KOPT-K1 (cell line): ENCODE data around the gene TFAM.

Experiments
- H3K27ac ChIP-seq: fragments of 200-600 bp; sonication (generic); 2 replicates; pipeline ENCODE4 v1.5.1; 2016; ENCODE audit warnings: antibody characterized with exemption, mild to moderate bottlenecking, low read depth, low read length; ENCODE audit not compliant: poor library complexity, severe bottlenecking
- H3K36me3 ChIP-seq: fragments of 200-600 bp; sonication (generic); 2 replicates; pipeline ENCODE4 v1.5.1; 2017; ENCODE audit warnings: antibody characterized with exemption, mild to moderate bottlenecking, low read length, moderate library complexity; ENCODE audit not compliant: insufficient read depth
- H3K9me3 ChIP-seq: fragments of 200-600 bp; sonication (generic); 2 replicates; pipeline ENCODE4 v1.5.1; 2017; ENCODE audit warnings: antibody characterized with exemption, low read length, mild to moderate bottlenecking; ENCODE audit not compliant: insufficient read depth, poor library complexity, severe bottlenecking

Gene TFAM

DNA sequence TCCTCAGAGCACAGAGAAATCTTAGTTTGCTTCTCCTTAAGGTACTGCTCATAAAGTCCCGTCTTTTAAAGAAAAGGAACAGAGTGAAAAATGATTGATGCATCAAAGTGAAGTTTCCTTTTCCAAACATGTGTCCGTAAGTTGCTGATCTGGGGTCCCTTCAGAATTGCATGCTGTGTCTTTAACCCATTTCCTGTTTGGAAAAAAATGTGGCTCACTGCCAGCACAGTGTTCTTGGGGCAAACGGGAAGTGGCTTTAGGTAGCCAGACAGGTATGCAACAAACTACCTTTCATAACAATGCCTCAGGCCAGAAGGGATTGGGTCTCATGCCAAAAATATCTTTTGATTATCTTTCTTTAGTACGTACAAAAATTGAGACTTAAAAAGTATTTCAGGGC, 50.9 kb downstream of the TFAM start:
- Histone ChIP-seq H3K27ac (no peak overlapping the region), H3K9me3 (peaks cover 3% of the 10 kb centered on the region), H3K36me3 (no peaks in the 10 kb centered on the region)

DNA sequence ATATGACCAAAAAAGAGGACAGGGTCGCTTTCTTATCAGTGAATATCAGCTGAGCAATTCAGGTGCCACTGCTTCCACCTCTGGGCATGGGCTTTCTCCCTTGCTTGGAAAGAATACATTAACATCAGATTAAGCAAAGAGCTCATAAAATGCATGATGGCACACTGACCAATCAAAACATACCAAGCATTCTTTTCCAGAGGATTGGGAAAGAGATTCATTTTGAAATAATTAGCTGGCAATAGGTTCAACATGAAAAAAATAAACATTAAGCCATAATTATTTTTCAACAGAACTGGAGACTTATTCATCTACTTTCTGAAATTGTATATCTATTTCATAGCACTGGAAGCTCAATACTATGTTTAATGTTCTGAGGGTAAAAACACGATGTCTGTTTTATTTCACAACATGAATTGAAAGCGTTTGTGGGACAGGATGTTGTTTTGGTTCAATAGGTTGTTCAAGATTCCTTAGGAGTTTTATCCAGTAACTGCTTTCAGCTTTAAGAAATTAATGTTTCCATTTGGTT, 53.2 kb downstream of the TFAM start:
- H3K9me3 ChIP-seq = peaks cover 3% of the 10 kb centered on the region
- H3K36me3 ChIP-seq = no peaks in the 10 kb centered on the region
- H3K27ac ChIP-seq = no peak overlapping the region

DNA sequence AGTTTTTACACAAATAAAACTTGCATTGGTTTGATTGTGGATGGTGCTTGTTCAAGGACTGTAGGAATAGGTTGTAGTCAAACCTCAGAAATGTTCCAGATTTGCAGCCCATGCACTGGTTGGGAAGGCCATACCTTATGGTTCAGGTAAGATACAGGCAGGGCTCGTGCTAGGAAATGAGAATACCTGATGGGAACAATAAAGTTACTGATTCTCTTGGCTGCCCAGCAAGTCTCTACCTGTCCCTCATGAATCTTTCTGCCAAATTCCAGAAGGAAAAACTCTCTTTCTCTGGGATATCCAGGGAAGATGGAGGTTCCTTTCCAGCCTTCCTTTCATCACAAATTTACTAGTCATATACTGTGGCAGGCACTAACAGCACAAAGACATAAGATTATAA, 53.8 kb downstream of the TFAM start:
- H3K9me3 ChIP-seq = peaks cover 3% of the 10 kb centered on the region
- no peaks in the 10 kb centered on the region for H3K36me3 ChIP-seq
- H3K27ac ChIP-seq = no peak overlapping the region

DNA sequence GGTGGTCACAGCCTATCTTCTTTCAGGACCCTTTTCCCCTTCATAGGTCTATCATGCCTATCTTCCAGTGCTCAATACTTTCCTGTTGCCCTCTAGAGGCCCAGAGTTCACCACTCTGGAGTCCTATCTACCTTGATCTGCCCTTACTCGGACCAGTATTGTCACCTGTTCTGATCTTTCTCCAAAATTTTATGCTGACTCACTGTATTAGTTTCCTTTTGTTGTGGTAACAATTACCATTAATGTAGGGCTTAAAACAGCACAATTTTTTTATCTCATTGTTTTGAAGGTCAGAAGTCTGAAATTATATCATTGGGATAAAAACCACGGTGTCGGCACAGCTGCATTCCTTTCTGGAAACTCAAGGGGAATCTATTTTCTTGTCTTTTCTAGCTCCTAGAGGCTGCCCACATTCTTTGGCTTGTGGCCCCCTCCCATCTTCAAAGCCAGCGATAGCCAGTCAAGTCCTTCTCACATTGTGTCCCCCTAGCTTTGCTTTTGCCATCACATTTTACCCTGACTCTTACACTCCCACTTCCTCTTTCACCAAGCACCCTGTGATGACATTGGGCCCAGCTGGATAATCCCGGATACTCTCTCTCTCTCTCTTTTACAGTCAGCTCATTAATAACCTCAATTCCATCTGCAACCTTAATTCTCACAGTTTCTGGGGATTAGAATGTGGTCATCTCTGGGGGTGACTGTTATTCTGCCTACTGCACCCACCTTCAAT, 54.6 kb downstream of the TFAM start:
- no peaks in the 10 kb centered on the region for H3K36me3 ChIP-seq
- H3K27ac ChIP-seq = no peak overlapping the region
- H3K9me3 ChIP-seq = peaks cover 3% of the 10 kb centered on the region

DNA sequence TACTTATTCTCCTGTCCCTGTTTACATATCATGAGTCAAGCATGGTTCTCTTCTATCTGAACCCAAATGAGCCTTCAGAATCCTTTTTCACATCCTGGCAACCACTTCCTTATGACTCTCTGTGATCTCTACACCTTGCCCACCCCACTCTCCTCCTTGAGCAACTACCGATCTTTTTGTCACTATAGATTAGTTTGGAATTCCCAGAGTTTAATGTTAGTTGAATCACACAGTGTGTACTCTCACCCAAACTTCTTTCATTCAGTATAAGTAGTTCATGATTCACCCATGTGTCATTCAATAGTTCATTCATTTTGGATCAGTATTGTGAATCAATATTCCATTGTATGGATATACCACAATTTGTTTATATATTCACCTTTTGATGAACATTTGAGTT, 55.3 kb downstream of the TFAM start:
- H3K36me3 ChIP-seq = no peaks in the 10 kb centered on the region
- H3K27ac ChIP-seq = no peak overlapping the region

DNA sequence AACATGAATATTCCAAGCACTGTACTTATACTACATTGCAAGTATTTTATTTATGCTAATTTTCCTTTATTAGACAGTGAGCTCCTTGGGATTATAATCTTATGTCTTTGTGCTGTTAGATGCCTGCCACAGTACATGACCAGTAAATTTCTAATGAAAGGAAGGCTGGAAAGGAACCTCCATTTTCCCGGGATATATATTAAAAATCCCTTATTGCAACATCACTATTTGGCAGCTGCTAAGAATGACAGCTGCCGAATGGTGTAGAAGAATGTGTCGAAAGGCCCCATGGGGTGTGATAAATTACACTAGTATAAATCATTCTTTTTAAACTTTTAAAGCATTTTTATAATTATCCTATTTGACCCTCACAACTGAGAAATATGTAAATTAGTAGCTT, 59.1 kb downstream of the TFAM start:
- H3K27ac ChIP-seq = no peak overlapping the region
- peaks cover 3% of the 10 kb centered on the region for H3K9me3 ChIP-seq

More for the DNA sequence above, 55.3 kb downstream of the TFAM start:
- peaks cover 3% of the 10 kb centered on the region for H3K9me3 ChIP-seq

DNA sequence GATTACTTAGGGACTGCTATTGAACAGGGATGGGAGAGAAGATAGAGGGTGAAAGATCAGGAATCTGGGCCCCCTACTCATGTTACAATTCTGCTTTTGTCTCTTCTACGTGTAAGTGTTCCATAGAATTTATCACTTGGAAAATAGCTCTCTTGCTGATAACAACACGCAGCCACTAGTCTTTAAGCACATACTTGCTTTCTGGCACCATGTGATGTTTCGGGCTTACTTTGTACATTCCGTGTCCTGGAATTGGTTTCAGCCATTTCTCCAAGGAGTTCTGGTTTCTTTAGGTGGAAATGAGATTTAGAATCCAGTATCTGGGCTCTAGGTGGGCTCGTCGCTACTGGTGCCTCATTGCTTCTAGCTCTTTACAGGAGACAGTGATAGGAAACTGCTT, 59.7 kb downstream of the TFAM start:
- H3K9me3 ChIP-seq = peaks cover 3% of the 10 kb centered on the region
- H3K27ac ChIP-seq = no peak overlapping the region
- no peaks in the 10 kb centered on the region for H3K36me3 ChIP-seq

More for the DNA sequence above, 59.1 kb downstream of the TFAM start:
- no peaks in the 10 kb centered on the region for H3K36me3 ChIP-seq

DNA sequence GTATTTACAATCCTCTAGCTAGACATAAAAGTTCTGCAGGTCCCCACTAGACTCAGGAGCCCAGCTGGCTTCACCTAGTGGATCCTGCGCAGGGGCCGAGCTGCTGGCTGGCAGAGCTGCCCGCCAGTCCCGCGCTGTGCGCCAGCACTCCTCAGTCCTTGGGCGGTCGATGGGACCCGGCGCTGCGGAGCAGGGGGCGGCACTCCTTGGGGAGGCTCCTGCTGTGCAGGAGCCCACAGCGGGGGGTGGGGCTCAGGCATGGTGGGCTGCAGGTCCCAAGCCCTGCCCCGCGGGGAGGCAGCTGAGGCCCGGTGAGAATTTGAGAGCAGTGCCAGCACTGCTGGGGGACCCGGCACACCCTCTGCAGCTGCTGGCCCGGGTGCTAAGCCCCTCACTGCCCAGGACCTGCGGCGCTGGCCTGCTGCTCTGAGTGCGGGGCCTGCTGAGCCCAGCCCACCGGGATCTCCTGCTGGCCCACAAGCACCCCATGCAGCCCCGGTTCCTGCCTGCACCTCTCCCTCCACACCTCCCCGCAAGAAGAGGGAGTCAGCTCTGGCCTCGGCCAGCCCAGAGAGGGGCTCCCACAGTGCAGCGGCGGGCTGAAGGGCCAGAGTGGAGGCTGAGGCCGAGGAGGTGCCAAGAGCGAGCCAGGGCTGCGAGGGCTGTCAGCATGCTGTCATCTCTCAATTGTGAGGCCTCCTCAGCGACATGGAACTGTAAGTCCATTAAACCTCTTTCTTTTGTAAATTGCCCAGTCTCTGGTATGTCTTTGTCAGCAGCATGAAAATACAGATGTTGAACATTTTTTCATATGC, 63.1 kb downstream of the TFAM start:
- Histone ChIP-seq H3K36me3 (no peaks in the 10 kb centered on the region), H3K9me3 (no peaks in the 10 kb centered on the region), H3K27ac (no peak overlapping the region)
